ENCODE measurements around the gene CENPS.

The CENPS gene

GRCh38 chr1:10474613-10475507 lies 44.6 kb downstream of the CENPS start, which contains the start of gene PEX14:
PEX14 (plus strand) TSS chr1:10474950; CDS start chr1:10474967, 17 bp downstream.
- Histone ChIP-seq H3K27ac (ENCODE audit: low read length) (peak within 1 kb of the TSS; percentile 69), H3K27me3 (ENCODE audit: low read depth, low read length) (no peaks in the 10 kb centered on the region), H3K4me3 (ENCODE audit: low read depth in 1 of 2, low read length in 2 of 2) (peak within 1 kb of the TSS; percentile 88 to 95), H3K9me3 (ENCODE audit: control insufficient read depth in 1 of 2, low read length in 2 of 2) (no peaks in the 10 kb centered on the region), H3K36me3 (ENCODE audit: control insufficient read depth in 1 of 2, insufficient read depth in 2 of 2, low read length in 2 of 2) (no peaks in the 10 kb centered on the region), H3K4me1 (ENCODE audit: control insufficient read depth in 1 of 2, insufficient read depth in 2 of 2, low read length in 2 of 2) (peaks cover 5 to 25% of the 10 kb centered on the region in 2 donors)

- no peaks in the 10 kb centered on the region for H3K36me3 ChIP-seq (ENCODE audit: control insufficient read depth in 1 of 2, insufficient read depth in 2 of 2, low read length in 2 of 2)
- peak overlapping the region; percentile 69 for H3K27ac ChIP-seq (ENCODE audit: low read length)
- peaks cover 5 to 25% of the 10 kb centered on the region in 2 donors for H3K4me1 ChIP-seq (ENCODE audit: control insufficient read depth in 1 of 2, insufficient read depth in 2 of 2, low read length in 2 of 2)
- H3K9me3 ChIP-seq (ENCODE audit: control insufficient read depth in 1 of 2, low read length in 2 of 2): no peaks in the 10 kb centered on the region
- peak overlapping the region; percentile 88 to 95 for H3K4me3 ChIP-seq (ENCODE audit: low read depth in 1 of 2, low read length in 2 of 2)
- no peaks in the 10 kb centered on the region for H3K27me3 ChIP-seq (ENCODE audit: low read depth, low read length)
Observed at GRCh38 chr1:10475510-10475909, 45.3 kb downstream of the CENPS start.

GRCh38 chr1:10479296-10479695 lies 49.1 kb downstream of the CENPS start:
- Histone ChIP-seq H3K9me3 (ENCODE audit: control insufficient read depth in 1 of 2, low read length in 2 of 2) (no peaks in the 10 kb centered on the region), H3K36me3 (ENCODE audit: control insufficient read depth in 1 of 2, insufficient read depth in 2 of 2, low read length in 2 of 2) (no peaks in the 10 kb centered on the region), H3K27ac (ENCODE audit: low read length) (no peak overlapping the region), H3K27me3 (ENCODE audit: low read depth, low read length) (no peaks in the 10 kb centered on the region), H3K4me3 (ENCODE audit: low read depth in 1 of 2, low read length in 2 of 2) (no peak overlapping the region), H3K4me1 (ENCODE audit: control insufficient read depth in 1 of 2, insufficient read depth in 2 of 2, low read length in 2 of 2) (peaks cover 5 to 18% of the 10 kb centered on the region in 2 donors)

GRCh38 chr1:10480614-10481013 lies 50.4 kb downstream of the CENPS start:
- Histone ChIP-seq H3K27me3 (ENCODE audit: low read depth, low read length) (no peaks in the 10 kb centered on the region), H3K36me3 (ENCODE audit: control insufficient read depth in 1 of 2, insufficient read depth in 2 of 2, low read length in 2 of 2) (no peaks in the 10 kb centered on the region), H3K4me3 (ENCODE audit: low read depth in 1 of 2, low read length in 2 of 2) (no peak overlapping the region), H3K9me3 (ENCODE audit: control insufficient read depth in 1 of 2, low read length in 2 of 2) (no peaks in the 10 kb centered on the region), H3K4me1 (ENCODE audit: control insufficient read depth in 1 of 2, insufficient read depth in 2 of 2, low read length in 2 of 2) (peaks cover 1 to 13% of the 10 kb centered on the region in 2 donors), H3K27ac (ENCODE audit: low read length) (no peak overlapping the region)

- Histone ChIP-seq H3K27me3 (ENCODE audit: low read depth, low read length) (no peaks in the 10 kb centered on the region), H3K9me3 (ENCODE audit: control insufficient read depth in 1 of 2, low read length in 2 of 2) (no peaks in the 10 kb centered on the region), H3K4me1 (ENCODE audit: control insufficient read depth in 1 of 2, insufficient read depth in 2 of 2, low read length in 2 of 2) (peaks cover 0 to 2% of the 10 kb centered on the region in 2 donors), H3K4me3 (ENCODE audit: low read depth in 1 of 2, low read length in 2 of 2) (no peak overlapping the region), H3K36me3 (ENCODE audit: control insufficient read depth in 1 of 2, insufficient read depth in 2 of 2, low read length in 2 of 2) (no peaks in the 10 kb centered on the region), H3K27ac (ENCODE audit: low read length) (no peak overlapping the region)
Observed at GRCh38 chr1:10484521-10484920, 54.3 kb downstream of the CENPS start.

GRCh38 chr1:10489291-10490055 lies 59.2 kb downstream of the CENPS start:
- H3K9me3 ChIP-seq (ENCODE audit: control insufficient read depth in 1 of 2, low read length in 2 of 2): no peaks in the 10 kb centered on the region
- no peaks in the 10 kb centered on the region for H3K27me3 ChIP-seq (ENCODE audit: low read depth, low read length)
- H3K36me3 ChIP-seq (ENCODE audit: control insufficient read depth in 1 of 2, insufficient read depth in 2 of 2, low read length in 2 of 2): no peaks in the 10 kb centered on the region
- H3K4me1 ChIP-seq (ENCODE audit: control insufficient read depth in 1 of 2, insufficient read depth in 2 of 2, low read length in 2 of 2): peaks cover 0 to 10% of the 10 kb centered on the region in 2 donors
- no peak overlapping the region for H3K4me3 ChIP-seq (ENCODE audit: low read depth in 1 of 2, low read length in 2 of 2)
- H3K27ac ChIP-seq (ENCODE audit: low read length): no peak overlapping the region

GRCh38 chr1:10490286-10490970 lies 60.2 kb downstream of the CENPS start:
- no peak overlapping the region for H3K4me3 ChIP-seq (ENCODE audit: low read depth in 1 of 2, low read length in 2 of 2)
- peaks cover 0 to 1% of the 10 kb centered on the region in 2 donors for H3K36me3 ChIP-seq (ENCODE audit: control insufficient read depth in 1 of 2, insufficient read depth in 2 of 2, low read length in 2 of 2)
- H3K27me3 ChIP-seq (ENCODE audit: low read depth, low read length): no peaks in the 10 kb centered on the region
- H3K27ac ChIP-seq (ENCODE audit: low read length): no peak overlapping the region
- no peaks in the 10 kb centered on the region for H3K9me3 ChIP-seq (ENCODE audit: control insufficient read depth in 1 of 2, low read length in 2 of 2)
- peaks cover 4 to 20% of the 10 kb centered on the region in 2 donors for H3K4me1 ChIP-seq (ENCODE audit: control insufficient read depth in 1 of 2, insufficient read depth in 2 of 2, low read length in 2 of 2)
